ENCODE measurements around the gene TSPAN9.

- no peak for TF ChIP-seq CTCF (IDR thresholded peaks at IDR 0.05)
- no peak for TF ChIP-seq POLR2A (IDR thresholded peaks at IDR 0.05)
These were observed 201.7 kb downstream of the TSPAN9 start for GRCh38 chr12:3278681-3279414.
